ENCODE measurements around the gene SELL. TPM values are rescaled to one million over a fixed set of nuclear protein-coding genes. Genes with fewer than 3 reads are reported as not detected.

The SELL gene
- total and polyA plus RNA-seq, 2 of the 8 experiments (the other 6 are each of a cell fraction or from before 2014, with no cell fraction given): not detected

GRCh38 chr1:169683661-169684060 lies 27.8 kb downstream of the SELL start:
- Histone ChIP-seq H3K4ac (replicated peaks; ENCODE audit: insufficient read length, low read depth, low read length) (no peak overlapping the region), H2BK5ac (ENCODE audit: low read depth, low read length) (no peak overlapping the region), H2AFZ (ENCODE audit: low read length) (no peak overlapping the region), H3K9ac (replicated peaks in 1 of 4; ENCODE audit: extremely low read depth in 1 of 4, low read depth in 3 of 4, low read length in 3 of 4) (no peak overlapping the region), H3K56ac (replicated peaks; ENCODE audit: insufficient read length, low read depth, low read length) (no peak overlapping the region), H3K27ac (ENCODE audit: low read depth, low read length) (no peak overlapping the region), H3K18ac (ENCODE audit: extremely low read depth, low read length) (no peak overlapping the region), H3K79me2 (ENCODE audit: control insufficient read depth in 1 of 2, insufficient read depth in 2 of 2, low read length in 2 of 2) (no peaks in the 10 kb centered on the region), H2BK12ac (ENCODE audit: low read depth, low read length) (no peak overlapping the region), H3K23me2 (ENCODE audit: low read depth, low read length) (no peaks in the 10 kb centered on the region; the same call in 1 of the 2 replicates), H3K23ac (ENCODE audit: insufficient read length) (no peak overlapping the region), H4K91ac (replicated peaks; ENCODE audit: insufficient read length, low read length) (no peak overlapping the region), H3K27me3 (replicated peaks in 1 of 4; ENCODE audit: control insufficient read depth in 3 of 4, extremely low read depth in 1 of 4, insufficient read depth in 3 of 4, low read length in 3 of 4) (peaks cover 56 to 84% (median 68%) of the 10 kb centered on the region in 4 experiments), H2BK15ac (ENCODE audit: low read length) (no peak overlapping the region), H3K4me3 (ENCODE audit: extremely low read depth in 1 of 4, insufficient read depth in 2 of 4, low read depth in 3 of 4, low read length in 4 of 4) (no peak overlapping the region), H2AK5ac (ENCODE audit: low read depth, low read length) (no peak overlapping the region), H3K14ac (ENCODE audit: insufficient read length) (no peak overlapping the region), H3K79me1 (ENCODE audit: low read depth, low read length) (no peaks in the 10 kb centered on the region), H2BK120ac (replicated peaks; ENCODE audit: low read depth, low read length) (no peak overlapping the region), H4K20me1 (replicated peaks in 1 of 2; ENCODE audit: control insufficient read depth in 1 of 2, insufficient read depth in 2 of 2, low read length in 2 of 2) (no peaks in the 10 kb centered on the region), H3K4me1 (replicated peaks in 1 of 4; ENCODE audit: control insufficient read depth in 3 of 4, insufficient read depth in 4 of 4, low read length in 3 of 4) (no peaks in the 10 kb centered on the region), H3K4me2 (ENCODE audit: insufficient read depth in 1 of 2, low read depth in 2 of 2, low read length in 2 of 2) (no peak overlapping the region), H4K5ac (ENCODE audit: insufficient read length, low read depth, low read length) (no peak overlapping the region), H2BK20ac (ENCODE audit: low read length) (no peak overlapping the region), H4K8ac (ENCODE audit: extremely low read depth, insufficient read depth, low read length) (no peak overlapping the region), H3K36me3 (ENCODE audit: control insufficient read depth in 2 of 4, insufficient read depth in 4 of 4, low read length in 3 of 4) (peaks cover 0 to 6% (median 0%) of the 10 kb centered on the region in 4 experiments; a peak in 1 of 8 replicates), H3K9me3 (ENCODE audit: insufficient read depth in 2 of 2, low read depth in 1 of 2, low read length in 1 of 2) (peaks cover 3 to 4% of the 10 kb centered on the region in 2 experiments; a peak in 2 of 4 replicates)
- no peak for FAIRE-seq
- ChIA-PET CTCF (ENCODE audit: partially characterized antibody) (no interaction called here), POLR2A (ENCODE audit: partially characterized antibody) (no interaction called here)
- no peak for DNase-seq (ENCODE audit: low read depth in 1 of 2, low spot score in 2 of 2)
- 89% methylated on average over 3 of the region's 3 CpGs; no CpG with 5 or more reads in 1 of the 2 experiments for WGBS, 2 experiments (ENCODE audit: extremely low coverage in 1 of 2, insufficient coverage in 1 of 2, insufficient read length in 1 of 2, insufficient replicate concordance in 2 of 2, low coverage in 1 of 2, low lambda C conversion rate in 2 of 2, missing lambda C conversion rate in 1 of 2)
- TF ChIP-seq RXRA (IDR thresholded peaks at IDR 0.05; ENCODE audit: insufficient read depth, low read depth, low read length) (no peak), CEBPB (IDR thresholded peaks at IDR 0.05; ENCODE audit: low read depth, low read length) (no peak), ATF3 (IDR thresholded peaks at IDR 0.05; ENCODE audit: insufficient read depth, low read depth, low read length) (no peak), POLR2A (IDR thresholded peaks at IDR 0.05; ENCODE audit: control extremely low read depth in 1 of 2, low read depth in 2 of 2, low read length in 2 of 2) (no peak), CTCF (IDR thresholded peaks at IDR 0.05; ENCODE audit: control extremely low read depth in 1 of 3, insufficient read depth in 1 of 3, low read depth in 1 of 3, low read length in 3 of 3) (no peak), E2F6 (IDR thresholded peaks at IDR 0.05) (no peak), CREB1 (IDR thresholded peaks at IDR 0.05) (no peak), EZH2 (IDR thresholded peaks at IDR 0.05; ENCODE audit: low read depth, low read length, severe bottlenecking) (no peak), GTF2F1 (IDR thresholded peaks at IDR 0.05; ENCODE audit: borderline replicate concordance, low read depth, low read length) (no peak), YY1 (IDR thresholded peaks at IDR 0.05; ENCODE audit: low read depth, low read length) (no peak)

Data from H1 (cell line).